Medulla oblongata (tissue), 1 donor: ENCODE data around the gene RTN3.
"Not testable (repeated sequence)": the region's sequence is repeated elsewhere in the genome, so short reads cannot be mapped to it uniquely, and the experiment has no call there.

Experiments used
- DNase-seq: peaks from one replicate; pipeline ENCODE4 v3.0.0-alpha.2; 2015; ENCODE audit errors: extremely low spot score

Gene RTN3

DNA sequence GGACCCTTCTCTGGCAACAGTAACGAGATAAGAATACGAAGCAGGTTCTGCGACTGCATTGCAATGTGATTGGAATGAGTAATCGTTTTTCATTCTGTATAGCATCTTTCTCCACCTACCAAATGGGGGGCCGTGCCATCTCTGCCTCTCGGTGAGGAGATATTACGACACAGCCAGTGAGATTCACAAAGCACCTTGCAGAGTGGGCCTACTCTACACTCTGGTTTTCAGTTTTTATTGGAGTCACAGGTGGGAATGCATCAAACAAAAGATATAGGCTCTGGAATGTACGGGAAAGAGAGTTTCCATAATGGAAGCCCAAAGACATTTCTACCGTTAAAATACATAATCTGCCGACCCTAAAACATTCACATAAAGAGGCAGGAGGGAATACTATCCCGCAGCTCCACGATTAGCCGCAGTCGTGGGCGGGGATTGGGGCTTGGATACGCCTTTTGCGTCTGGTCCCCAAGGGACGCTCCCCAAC, 423 bp upstream of the RTN3 start:
- no peak for DNase-seq

DNA sequence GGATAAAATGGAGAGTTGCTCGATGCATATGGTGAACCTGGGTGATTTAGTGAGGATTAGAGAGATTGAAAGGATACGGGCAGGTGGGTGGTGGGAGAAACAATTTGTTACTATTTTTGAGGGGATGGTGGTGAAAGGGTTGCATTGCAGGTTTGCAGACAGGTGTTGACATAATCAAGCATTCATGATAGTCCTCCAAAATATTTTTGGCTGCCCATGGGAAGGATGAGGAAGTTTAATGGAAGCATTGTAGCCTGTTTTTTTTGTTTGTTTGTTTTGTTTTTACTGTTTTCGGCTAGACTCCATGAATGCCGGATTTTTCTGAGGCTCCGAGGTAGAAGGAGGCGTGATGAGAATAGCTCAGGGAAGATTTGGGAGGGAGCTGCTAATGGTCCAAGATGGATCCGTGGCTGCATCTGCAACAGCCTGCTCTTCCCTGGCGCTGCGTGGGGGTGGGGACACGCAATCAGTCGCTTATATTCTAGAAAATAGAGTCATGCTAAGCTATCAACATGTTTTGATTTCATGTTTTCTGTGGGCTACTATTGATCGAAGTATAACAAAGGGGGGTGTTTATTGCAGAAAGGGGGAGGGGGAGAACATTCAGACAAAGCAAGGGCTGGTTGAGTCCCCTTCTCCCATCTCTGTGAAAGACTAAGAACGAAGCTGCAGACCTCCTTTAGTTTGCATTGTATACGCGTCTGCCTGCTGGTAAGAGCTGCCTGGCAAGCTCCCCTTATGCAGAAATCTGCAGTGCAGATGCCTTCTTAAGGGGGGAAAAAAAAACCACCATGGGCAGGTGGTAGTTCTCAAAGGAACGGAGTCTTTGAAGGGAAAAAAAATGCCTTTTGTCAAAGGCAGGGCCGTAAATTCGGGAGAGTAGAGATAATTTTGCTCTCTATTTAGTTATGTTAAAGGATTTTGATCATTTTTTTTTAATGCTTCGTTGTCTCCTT, 1.0 kb downstream of the RTN3 start:
- DNase-seq: peak; percentile 71

GRCh38 chr11:63683133-63683991, 2.1 kb downstream of the RTN3 start:
- peak; percentile 81 for DNase-seq

DNA sequence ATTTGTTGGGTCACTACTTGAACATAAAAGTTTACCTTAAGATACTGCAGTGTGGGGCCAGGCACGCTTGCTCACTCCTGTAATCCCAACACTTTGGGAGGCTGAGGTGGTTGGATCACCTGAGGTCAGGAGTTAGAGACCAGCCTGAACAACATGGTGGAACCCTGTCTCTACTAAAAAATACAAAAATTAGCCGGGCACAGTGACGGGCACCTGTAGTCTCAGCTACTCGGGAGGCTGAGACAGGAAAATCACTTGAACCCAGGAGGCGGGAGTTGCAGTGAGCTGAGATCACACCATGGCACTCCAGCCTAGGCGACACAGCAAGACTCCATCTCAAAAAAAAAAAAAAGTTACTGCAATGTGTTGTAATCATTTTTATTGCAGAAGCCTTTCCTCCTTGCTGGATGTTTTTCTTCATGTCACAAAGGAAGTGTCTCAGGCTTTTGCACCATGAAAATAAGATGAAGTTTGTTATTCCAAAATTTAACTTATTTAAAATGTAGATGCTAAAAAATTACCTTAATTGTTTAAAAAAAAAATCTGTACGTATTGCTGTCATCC, 3.9 kb downstream of the RTN3 start:
- not testable (repeated sequence) for DNase-seq

- DNase-seq: no peak
These were observed 5.6 kb downstream of the RTN3 start for GRCh38 chr11:63686926-63687325.

DNA sequence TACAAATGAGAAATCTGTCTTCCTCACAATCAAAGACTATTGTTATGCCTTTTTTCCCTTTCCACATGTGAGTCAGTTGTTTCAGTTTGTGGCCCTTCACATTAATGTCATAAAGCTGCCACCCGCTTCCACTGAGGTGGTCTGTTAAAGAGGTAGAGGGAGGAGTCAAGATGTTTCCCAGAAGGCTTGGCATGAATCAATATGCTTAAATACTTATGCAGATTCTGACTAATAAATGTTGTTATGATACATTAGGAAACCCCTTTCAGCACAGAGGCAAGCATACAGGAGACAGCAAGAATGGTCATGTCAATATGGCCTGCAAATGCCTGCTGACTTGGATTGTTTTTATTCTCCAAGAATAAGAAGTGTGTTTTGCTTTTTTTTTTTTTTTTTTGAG, 6.5 kb downstream of the RTN3 start:
- DNase-seq: no peak

- no peak for DNase-seq
These were observed 13.3 kb downstream of the RTN3 start for GRCh38 chr11:63694596-63694995.

GRCh38 chr11:63698976-63699733, 17.9 kb downstream of the RTN3 start:
- DNase-seq: no peak

DNA sequence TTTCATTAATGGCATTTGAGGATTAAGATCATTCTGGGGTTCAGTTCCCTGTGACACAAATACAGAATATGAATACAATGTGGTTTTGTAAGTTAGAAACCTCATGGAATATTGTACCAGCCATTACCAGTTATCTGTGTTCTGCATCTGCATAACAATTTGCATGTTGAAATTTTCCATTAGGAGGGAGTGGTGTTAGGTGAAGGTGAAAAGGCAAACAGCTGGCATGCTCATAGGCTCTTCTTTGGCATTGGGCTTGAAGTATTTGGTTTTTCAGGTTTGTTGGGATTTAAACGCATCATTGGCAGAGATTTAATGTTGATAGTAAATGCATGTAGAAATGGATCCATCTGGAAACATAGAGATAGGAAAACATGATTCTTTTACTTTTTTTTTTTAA, 18.6 kb downstream of the RTN3 start:
- DNase-seq: no peak

DNA sequence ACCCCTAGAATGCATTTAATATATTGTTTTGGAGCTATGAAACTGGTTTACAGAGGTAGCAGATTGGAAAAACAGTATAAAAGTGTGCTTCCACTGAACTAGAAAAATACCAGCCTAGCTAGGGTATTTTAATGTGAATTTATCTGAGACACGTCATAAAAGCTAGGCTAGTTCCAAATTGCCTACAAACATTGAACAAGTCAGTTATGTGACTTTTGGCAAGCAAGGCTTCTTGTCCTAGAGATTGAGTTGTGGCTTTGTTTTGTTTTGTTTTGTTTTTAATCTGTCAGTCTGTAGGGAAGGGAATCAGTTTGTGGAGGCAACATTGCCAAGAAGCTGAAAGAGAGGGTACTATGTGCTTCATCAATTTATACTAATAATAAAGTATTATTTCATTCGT, 24.2 kb downstream of the RTN3 start:
- DNase-seq: peak; percentile 45

DNA sequence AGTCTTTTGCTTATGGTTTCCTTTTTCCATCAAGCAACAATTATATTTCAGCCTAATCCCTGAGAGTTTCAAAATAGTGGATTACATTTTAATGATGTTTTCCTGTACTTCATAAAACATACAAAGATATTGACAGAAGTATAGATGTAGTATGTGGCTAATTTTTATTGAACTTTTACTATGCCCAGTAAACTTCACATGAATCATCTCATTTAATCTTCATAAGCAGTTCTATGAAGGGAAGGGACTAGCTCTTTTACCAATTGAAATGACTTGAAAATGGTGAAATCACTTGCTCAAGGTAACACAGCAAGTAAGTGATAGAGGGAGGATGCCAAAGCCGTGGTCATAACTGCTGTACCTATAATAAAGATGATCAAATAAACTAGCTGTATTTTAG, 27.5 kb downstream of the RTN3 start:
- DNase-seq: no peak

DNA sequence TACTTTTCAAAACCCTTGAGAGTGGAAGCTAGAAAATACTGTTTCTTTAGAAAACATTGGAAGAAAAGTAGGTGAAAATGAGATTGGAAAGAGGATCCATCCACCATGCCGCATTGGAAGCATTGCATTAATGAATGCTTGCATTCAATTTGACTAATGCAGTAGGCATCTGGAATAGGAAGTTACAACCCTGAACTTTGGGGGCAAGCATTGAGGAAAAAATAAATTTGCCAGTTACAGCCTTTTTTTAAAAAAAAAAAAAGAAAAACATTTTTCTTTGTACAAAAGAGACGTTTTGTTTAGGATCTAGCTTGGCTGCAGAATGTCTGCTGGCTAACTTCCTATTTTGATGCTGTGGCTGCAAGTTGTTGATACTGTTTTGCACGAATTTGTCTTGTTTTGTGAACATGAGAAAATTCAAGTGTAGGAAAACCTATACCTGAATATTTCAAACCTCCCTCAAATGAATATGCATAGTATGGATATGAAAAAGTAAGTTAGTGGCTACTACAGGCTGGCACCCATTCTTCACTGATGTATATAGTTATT, 28.1 kb downstream of the RTN3 start:
- no peak for DNase-seq

- no peak for DNase-seq
These were observed 29.3 kb downstream of the RTN3 start for GRCh38 chr11:63710476-63711217.

DNA sequence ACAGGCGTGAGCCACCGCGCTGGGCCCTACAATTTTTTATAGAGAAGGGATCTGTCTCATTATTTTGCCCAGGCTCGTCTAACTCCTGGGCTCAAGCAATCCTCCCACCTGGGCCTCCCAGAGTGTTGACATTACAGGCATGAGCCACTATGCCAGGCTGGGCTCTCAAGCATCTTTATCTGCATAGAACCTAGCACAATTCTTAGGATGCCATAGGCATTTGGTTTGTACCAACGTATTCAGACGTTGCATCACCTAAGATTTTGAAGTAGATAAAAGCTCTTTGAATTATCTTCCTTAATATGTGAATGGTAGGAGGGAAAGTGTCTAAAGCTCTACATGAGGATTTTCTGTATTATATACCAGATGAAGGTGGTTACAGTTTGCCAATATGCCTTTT, 30.5 kb downstream of the RTN3 start:
- DNase-seq: no peak

- DNase-seq: no peak
These were observed 32.5 kb downstream of the RTN3 start for GRCh38 chr11:63713766-63714165.

- DNase-seq: no peak
These were observed 34.7 kb downstream of the RTN3 start for GRCh38 chr11:63716046-63716445.

DNA sequence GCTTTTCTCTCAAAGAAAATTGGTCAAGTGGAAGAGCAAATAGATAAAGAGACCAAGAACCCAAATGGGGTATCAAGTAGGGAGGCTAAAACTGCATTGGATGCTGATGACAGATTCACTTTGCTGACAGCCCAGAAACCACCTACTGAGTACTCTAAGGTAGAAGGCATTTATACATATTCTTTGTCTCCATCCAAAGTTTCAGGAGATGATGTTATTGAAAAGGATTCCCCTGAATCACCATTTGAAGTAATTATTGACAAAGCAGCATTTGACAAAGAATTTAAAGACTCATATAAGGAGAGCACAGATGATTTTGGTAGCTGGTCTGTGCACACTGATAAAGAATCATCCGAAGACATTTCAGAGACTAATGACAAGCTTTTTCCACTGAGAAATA, 37.7 kb downstream of the RTN3 start:
- no peak for DNase-seq

DNA sequence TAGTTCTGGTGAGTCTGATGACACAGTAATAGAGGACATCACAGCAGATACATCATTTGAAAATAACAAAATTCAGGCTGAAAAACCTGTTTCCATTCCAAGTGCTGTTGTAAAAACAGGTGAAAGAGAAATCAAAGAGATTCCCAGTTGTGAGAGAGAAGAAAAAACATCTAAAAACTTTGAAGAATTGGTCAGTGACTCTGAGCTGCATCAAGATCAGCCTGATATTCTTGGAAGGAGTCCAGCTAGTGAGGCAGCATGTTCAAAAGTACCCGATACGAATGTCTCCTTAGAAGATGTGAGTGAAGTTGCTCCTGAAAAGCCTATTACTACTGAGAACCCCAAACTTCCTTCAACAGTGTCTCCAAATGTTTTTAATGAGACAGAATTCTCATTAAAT, 38.7 kb downstream of the RTN3 start:
- peak; percentile 55 for DNase-seq

DNA sequence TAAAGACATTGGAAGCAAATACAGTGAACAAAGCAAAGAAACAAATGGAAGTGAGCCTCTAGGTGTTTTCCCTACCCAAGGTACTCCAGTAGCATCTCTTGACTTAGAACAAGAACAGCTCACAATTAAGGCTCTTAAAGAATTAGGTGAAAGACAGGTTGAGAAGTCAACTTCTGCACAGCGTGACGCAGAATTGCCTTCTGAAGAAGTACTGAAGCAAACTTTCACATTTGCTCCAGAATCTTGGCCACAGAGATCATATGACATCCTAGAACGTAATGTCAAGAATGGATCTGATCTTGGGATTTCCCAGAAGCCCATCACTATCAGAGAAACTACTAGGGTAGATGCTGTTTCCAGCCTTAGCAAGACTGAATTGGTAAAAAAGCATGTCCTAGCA, 39.3 kb downstream of the RTN3 start:
- no peak for DNase-seq

- no peak for DNase-seq
These were observed 48.0 kb downstream of the RTN3 start for GRCh38 chr11:63729326-63729725.
